HEK293T (cell line): ENCODE measurements around the gene PEAK3.

Experiments used
- BHLHE40 ChIP-seq: fragments of 450-650 bp; IDR thresholded peaks from 2 replicates; pipeline ENCODE4 v1.6.1; 2016; ENCODE audit warnings: mild to moderate bottlenecking, moderate library complexity, borderline replicate concordance
- ELF4 ChIP-seq: fragments of 450-650 bp; IDR thresholded peaks from 2 replicates; pipeline ENCODE4 v1.6.1; 2017; ENCODE audit warnings: antibody characterized with exemption
- FOXA1 ChIP-seq: fragments of 450-650 bp; IDR thresholded peaks from 2 replicates; pipeline ENCODE4 v1.6.1; 2016; ENCODE audit warnings: mild to moderate bottlenecking
- FOXK2 ChIP-seq: fragments of 450-650 bp; IDR thresholded peaks from 2 replicates; pipeline ENCODE4 v1.6.1; 2016; ENCODE audit warnings: mild to moderate bottlenecking
- FOXM1 ChIP-seq: fragments of 450-650 bp; IDR thresholded peaks from 2 replicates; pipeline ENCODE4 v1.6.1; 2017; ENCODE audit warnings: mild to moderate bottlenecking, borderline replicate concordance
- HDGF ChIP-seq: fragments of 450-650 bp; IDR thresholded peaks from 2 replicates; pipeline ENCODE4 v1.6.1; 2017; ENCODE audit warnings: antibody characterized with exemption, borderline replicate concordance
- L3MBTL2 ChIP-seq: fragments of 450-650 bp; conservative IDR thresholded peaks from 2 replicates; pipeline ENCODE4 v1.6.1; 2016; ENCODE audit warnings: mild to moderate bottlenecking
- SP1 ChIP-seq: fragments of 450-650 bp; IDR thresholded peaks from 2 replicates; pipeline ENCODE4 v1.6.1; 2017
- SUZ12 ChIP-seq: fragments of 450-650 bp; IDR thresholded peaks from 2 replicates; pipeline ENCODE4 v1.6.1; 2016; ENCODE audit warnings: mild to moderate bottlenecking
- TARDBP ChIP-seq: fragments of 450-650 bp; IDR thresholded peaks from 2 replicates; pipeline ENCODE4 v1.6.1; 2016

GRCh38 chr19:2232286-2233151 is 49.5 kb downstream of the PEAK3 start:
- TF ChIP-seq SP1 (no peak), FOXA1 (no peak), HDGF (no peak), FOXM1 (no peak), FOXK2 (no peak), SUZ12 (no peak), ELF4 (no peak), BHLHE40 (no peak), TARDBP (no peak), L3MBTL2 (no peak)
